C4-2B (cell line): Measurements from ENCODE around the gene DCLK1.

Source experiments
- CTCF ChIP-seq: fragments of 450-650 bp; conservative IDR thresholded peaks from 2 replicates; pipeline ENCODE4 v1.5.1; 2017; ENCODE audit warnings: mild to moderate bottlenecking
- ZFX ChIP-seq: fragments of 450-650 bp; IDR thresholded peaks from 2 replicates; pipeline ENCODE4 v1.6.1; 2017

GRCh38 chr13:35849256-35849644 lies 281.9 kb downstream of the DCLK1 start:
- TF ChIP-seq CTCF = no peak
- no peak for TF ChIP-seq ZFX
